Measurements from ENCODE around the gene IQGAP3. TPM values are rescaled to one million over a fixed set of nuclear protein-coding genes. Genes with fewer than 3 reads are reported as not detected.

IQGAP3 gene
- total RNA-seq, 2 donors from 2014 or later: 28.6 to 36.9 TPM

DNA sequence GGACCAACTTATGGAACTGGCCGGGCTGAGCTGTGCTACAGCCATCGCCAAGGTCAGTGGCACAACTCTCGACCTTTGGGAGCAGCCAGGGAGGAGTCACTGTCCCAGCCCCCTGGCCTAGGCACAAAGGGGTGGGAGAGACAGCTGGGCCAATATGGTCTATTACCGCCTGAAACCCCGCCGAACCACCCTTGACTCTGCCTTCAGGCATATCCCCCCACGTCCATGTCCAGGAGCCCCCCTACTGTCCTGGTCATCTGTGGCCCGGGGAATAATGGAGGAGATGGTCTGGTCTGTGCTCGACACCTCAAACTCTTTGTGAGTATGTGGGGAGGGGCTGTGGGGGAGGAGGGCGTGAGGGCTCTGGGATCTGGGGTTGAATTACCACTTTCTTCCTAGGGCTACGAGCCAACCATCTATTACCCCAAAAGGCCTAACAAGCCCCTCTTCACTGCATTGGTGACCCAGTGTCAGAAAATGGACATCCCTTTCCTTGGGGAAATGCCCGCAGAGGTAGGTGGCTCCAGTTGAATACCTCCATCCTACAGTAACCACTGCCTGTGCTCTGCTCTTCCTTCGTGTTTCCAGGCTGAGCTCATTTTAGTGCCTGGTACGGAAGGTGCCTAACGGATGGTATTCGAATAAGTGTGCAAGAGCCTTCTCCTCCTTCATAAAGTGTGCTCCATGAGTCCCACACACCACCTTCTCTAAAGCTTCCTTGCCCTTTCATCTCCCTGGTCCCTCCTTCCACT lies 20.0 kb upstream of the IQGAP3 start:
- H3K27ac Mint-ChIP-seq: no peak overlapping the region
- peak; percentile 57 for DNase-seq
- TF ChIP-seq, protein P1, sequence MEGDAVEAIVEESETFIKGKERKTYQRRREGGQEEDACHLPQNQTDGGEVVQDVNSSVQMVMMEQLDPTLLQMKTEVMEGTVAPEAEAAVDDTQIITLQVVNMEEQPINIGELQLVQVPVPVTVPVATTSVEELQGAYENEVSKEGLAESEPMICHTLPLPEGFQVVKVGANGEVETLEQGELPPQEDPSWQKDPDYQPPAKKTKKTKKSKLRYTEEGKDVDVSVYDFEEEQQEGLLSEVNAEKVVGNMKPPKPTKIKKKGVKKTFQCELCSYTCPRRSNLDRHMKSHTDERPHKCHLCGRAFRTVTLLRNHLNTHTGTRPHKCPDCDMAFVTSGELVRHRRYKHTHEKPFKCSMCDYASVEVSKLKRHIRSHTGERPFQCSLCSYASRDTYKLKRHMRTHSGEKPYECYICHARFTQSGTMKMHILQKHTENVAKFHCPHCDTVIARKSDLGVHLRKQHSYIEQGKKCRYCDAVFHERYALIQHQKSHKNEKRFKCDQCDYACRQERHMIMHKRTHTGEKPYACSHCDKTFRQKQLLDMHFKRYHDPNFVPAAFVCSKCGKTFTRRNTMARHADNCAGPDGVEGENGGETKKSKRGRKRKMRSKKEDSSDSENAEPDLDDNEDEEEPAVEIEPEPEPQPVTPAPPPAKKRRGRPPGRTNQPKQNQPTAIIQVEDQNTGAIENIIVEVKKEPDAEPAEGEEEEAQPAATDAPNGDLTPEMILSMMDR (conservative IDR thresholded peaks at IDR 0.05): no peak
- Histone ChIP-seq H3K9me3 (ENCODE audit: control insufficient read depth, low read length) (no peaks in the 10 kb centered on the region), H3K4me1 (ENCODE audit: control insufficient read depth, insufficient read depth, low read length) (no peaks in the 10 kb centered on the region), H3K36me3 (ENCODE audit: control insufficient read depth, insufficient read depth, low read length) (peaks cover 33% of the 10 kb centered on the region), H3K27ac (ENCODE audit: low read depth, low read length) (no peak overlapping the region), H3K9ac (ENCODE audit: extremely low read depth, low read length, poor library complexity, severe bottlenecking) (peak overlapping the region; percentile 58), H3K27me3 (ENCODE audit: control insufficient read depth, insufficient read depth, low read length, poor library complexity, severe bottlenecking) (no peaks in the 10 kb centered on the region), H3K4me3 (ENCODE audit: low read length) (peak overlapping the region; percentile 86)
- peaks cover 26% of the 10 kb centered on the region for H3K36me3 Mint-ChIP-seq (ENCODE audit: low read depth)
- peaks cover 5% of the 10 kb centered on the region for H3K4me1 Mint-ChIP-seq
- WGBS, 2 experiments (ENCODE audit: insufficient coverage in 1 of 2, insufficient read length in 1 of 2): 65 to 68% methylated on average over 6 to 16 of the region's 16 CpGs
- H3K9me3 Mint-ChIP-seq: no peaks in the 10 kb centered on the region
- peak overlapping the region; percentile 75 for H3K4me3 Mint-ChIP-seq
- H3K27me3 Mint-ChIP-seq (ENCODE audit: insufficient read depth): peaks cover 1% of the 10 kb centered on the region

DNA sequence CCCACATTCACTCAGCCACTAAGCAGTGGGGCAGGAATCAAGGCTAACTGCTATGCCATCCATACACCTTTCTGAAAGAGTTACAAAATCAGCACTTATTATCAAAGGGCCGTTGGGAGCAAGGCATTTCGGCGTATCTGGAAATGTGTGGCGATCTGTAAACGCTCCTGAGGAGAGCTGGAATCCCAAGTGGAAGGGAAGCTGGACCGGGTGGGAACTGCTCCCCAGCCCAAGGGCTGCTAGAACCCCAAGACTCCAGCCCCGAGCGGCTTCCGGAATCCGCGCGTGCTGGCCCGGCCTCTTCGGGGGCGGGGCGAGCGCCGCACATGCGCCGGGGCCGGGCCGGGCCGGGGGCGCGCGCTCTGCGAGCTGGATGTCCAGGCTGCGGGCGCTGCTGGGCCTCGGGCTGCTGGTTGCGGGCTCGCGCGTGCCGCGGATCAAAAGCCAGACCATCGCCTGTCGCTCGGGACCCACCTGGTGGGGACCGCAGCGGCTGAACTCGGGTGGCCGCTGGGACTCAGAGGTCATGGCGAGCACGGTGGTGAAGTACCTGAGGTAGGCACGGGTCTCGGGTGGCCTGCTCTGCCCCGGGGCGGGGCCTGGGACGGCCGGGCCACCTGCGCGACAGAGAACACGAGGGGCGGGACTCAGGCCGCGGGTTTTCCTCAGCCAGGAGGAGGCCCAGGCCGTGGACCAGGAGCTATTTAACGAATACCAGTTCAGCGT lies 19.2 kb upstream of the IQGAP3 start, which contains the start of gene NAXE:
NAXE (plus strand) TSS at position 345 of the 726 bp plus-strand sequence; CDS start at position 374, 29 bp downstream.
- H3K4me3 Mint-ChIP-seq: peak within 1 kb of the TSS; percentile 75
- DNase-seq: peak; percentile 92
- Histone ChIP-seq H3K9me3 (ENCODE audit: control insufficient read depth, low read length) (no peaks in the 10 kb centered on the region), H3K9ac (ENCODE audit: extremely low read depth, low read length, poor library complexity, severe bottlenecking) (peak within 1 kb of the TSS; percentile 58), H3K36me3 (ENCODE audit: control insufficient read depth, insufficient read depth, low read length) (peaks cover 26% of the 10 kb centered on the region), H3K27ac (ENCODE audit: low read depth, low read length) (no peak within 1 kb of the TSS), H3K4me3 (ENCODE audit: low read length) (peak within 1 kb of the TSS; percentile 86), H3K27me3 (ENCODE audit: control insufficient read depth, insufficient read depth, low read length, poor library complexity, severe bottlenecking) (no peaks in the 10 kb centered on the region), H3K4me1 (ENCODE audit: control insufficient read depth, insufficient read depth, low read length) (no peaks in the 10 kb centered on the region)
- TF ChIP-seq, protein P1 (conservative IDR thresholded peaks at IDR 0.05): no peak
- peaks cover 22% of the 10 kb centered on the region for H3K36me3 Mint-ChIP-seq (ENCODE audit: low read depth)
- H3K9me3 Mint-ChIP-seq: no peaks in the 10 kb centered on the region
- H3K27ac Mint-ChIP-seq: peak within 1 kb of the TSS; percentile 92
- peaks cover 1% of the 10 kb centered on the region for H3K27me3 Mint-ChIP-seq (ENCODE audit: insufficient read depth)
- H3K4me1 Mint-ChIP-seq: peaks cover 5% of the 10 kb centered on the region
- WGBS, 2 experiments (ENCODE audit: insufficient coverage in 1 of 2, insufficient read length in 1 of 2): 0 to 1% methylated on average over 26 to 60 of the region's 60 CpGs

DNA sequence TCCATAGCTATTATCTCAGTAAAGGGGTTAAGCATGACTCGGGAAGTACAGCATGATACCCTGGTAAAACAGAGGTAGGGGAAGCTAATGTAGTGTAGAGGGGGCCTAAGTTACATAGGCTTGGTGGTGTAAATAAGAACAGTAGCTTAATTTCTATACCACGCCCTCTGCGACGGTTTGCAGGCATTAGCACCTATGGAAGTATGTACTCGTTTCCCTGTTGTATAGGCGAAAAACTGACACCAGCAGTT lies 18.7 kb upstream of the IQGAP3 start:
- H3K27me3 Mint-ChIP-seq (ENCODE audit: insufficient read depth): peaks cover 1% of the 10 kb centered on the region
- no peaks in the 10 kb centered on the region for H3K4me1 ChIP-seq (ENCODE audit: control insufficient read depth, insufficient read depth, low read length)
- H3K9ac ChIP-seq (ENCODE audit: extremely low read depth, low read length, poor library complexity, severe bottlenecking): peak overlapping the region; percentile 33
- no peaks in the 10 kb centered on the region for H3K27me3 ChIP-seq (ENCODE audit: control insufficient read depth, insufficient read depth, low read length, poor library complexity, severe bottlenecking)
- H3K27ac Mint-ChIP-seq: peak overlapping the region; percentile 92
- no peaks in the 10 kb centered on the region for H3K9me3 ChIP-seq (ENCODE audit: control insufficient read depth, low read length)
- WGBS, 2 experiments (ENCODE audit: insufficient coverage in 1 of 2, insufficient read length in 1 of 2): 40 to 41% methylated on average over 4 to 6 of the region's 6 CpGs
- peaks cover 5% of the 10 kb centered on the region for H3K4me1 Mint-ChIP-seq
- H3K27ac ChIP-seq (ENCODE audit: low read depth, low read length): no peak overlapping the region
- DNase-seq: no peak
- H3K4me3 ChIP-seq (ENCODE audit: low read length): peak overlapping the region; percentile 86
- H3K4me3 Mint-ChIP-seq: peak overlapping the region; percentile 75
- H3K36me3 ChIP-seq (ENCODE audit: control insufficient read depth, insufficient read depth, low read length): peaks cover 21% of the 10 kb centered on the region
- TF ChIP-seq, protein P1 (conservative IDR thresholded peaks at IDR 0.05): no peak
- no peaks in the 10 kb centered on the region for H3K9me3 Mint-ChIP-seq
- peaks cover 21% of the 10 kb centered on the region for H3K36me3 Mint-ChIP-seq (ENCODE audit: low read depth)

All from endodermal cell (in vitro differentiated cells).